ENCODE results near the gene RPLP1. TPM values are rescaled to one million over a fixed set of nuclear protein-coding genes. Genes with fewer than 3 reads are reported as not detected.
A peak's percentile ranks its signal among the peaks of the same experiment; 100 is the strongest.

The RPLP1 gene
- total RNA-seq, 1 experiment from 2014 or later = 393 TPM

DNA sequence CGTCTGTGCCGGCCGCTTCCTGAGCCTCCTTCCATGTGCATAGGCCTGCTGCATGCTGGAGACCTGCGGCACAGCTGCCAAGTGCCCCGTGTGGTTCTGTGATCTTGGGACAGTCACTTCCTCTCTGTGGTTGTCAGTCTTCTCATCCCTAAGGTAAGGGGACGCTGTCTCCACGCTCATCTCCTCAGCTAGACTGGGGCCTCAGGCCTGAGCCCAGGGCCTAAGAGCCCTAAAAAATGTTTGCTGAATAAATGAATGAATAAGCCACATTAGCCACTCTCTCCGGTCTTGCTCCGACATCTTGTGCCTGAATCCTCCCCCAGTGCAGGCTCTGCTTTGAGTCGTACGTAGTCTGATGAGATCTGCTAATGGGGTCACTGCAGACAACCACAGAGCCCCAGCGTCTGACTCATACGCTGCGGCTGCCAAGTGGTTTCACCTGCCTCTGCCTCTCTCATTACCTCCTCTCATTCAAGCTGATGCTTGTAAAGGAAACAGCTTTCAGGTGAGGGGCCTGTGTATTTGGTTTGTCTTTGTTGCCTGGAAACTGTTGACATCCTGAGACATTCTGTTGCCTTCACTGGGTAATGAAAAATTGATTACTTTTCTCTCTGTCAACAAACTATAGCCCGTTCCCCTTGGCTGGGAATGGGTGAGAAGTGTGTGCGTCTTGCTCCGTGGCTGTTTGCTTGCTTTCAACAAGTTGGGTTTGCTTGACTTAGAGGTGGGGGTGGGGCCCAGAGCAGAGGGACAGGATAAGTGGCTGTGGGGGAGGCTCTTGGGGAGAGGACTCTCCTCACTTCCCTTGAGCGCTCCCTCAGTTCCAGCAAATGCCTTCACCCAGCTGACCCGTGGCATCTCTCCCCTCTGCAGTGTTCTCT is 15.9 kb downstream of the RPLP1 start:
- no peaks in the 10 kb centered on the region for H3K36me3 ChIP-seq (replicated peaks; ENCODE audit: control insufficient read depth, insufficient read depth, low read length)
- H3K4me3 ChIP-seq (ENCODE audit: insufficient read depth, low read depth, low read length) = no peak overlapping the region
- DNase-seq = no peak
- no peaks in the 10 kb centered on the region for H3K27me3 ChIP-seq (ENCODE audit: control insufficient read depth, insufficient read depth, low read length)

DNA sequence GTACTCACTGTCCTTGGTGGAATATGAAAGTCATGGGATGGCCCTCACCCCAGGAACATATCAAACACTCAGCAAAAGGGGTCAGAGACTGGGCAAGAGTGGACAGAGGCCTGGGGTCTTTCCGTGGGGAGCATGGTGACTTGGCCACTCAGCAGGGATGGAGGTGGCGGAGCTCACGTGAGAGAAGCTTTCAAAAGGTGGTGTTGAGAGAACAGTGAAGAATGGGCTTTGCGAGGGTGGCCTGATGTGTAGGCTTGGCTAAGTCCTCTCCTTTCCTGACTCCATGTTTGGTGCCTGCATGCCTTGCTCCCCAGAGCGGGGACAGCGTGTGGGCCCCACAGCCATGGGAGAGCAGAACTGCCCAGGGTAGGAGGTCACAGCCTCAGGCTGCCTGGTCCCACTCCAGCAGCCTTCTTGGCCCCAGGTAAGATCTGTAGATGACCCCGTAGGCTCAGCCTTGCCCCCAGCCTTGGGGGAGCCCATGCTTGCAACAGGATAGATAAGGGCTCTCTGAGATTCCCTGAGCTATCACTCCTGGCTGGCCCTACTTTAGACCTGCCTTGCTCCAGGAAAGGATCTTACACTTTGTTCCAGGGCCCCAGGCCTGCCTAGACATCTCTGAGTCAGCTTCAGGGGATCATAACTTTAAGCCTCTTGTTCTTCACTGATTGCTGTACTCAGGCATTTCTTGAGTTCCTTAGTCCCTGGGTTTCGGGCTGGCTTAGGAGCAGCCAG is 17.0 kb downstream of the RPLP1 start:
- DNase-seq = no peak
- Histone ChIP-seq H3K27me3 (ENCODE audit: control insufficient read depth, insufficient read depth, low read length) (no peaks in the 10 kb centered on the region), H3K4me3 (ENCODE audit: insufficient read depth, low read depth, low read length) (no peak overlapping the region), H3K36me3 (replicated peaks; ENCODE audit: control insufficient read depth, insufficient read depth, low read length) (no peaks in the 10 kb centered on the region)

DNA sequence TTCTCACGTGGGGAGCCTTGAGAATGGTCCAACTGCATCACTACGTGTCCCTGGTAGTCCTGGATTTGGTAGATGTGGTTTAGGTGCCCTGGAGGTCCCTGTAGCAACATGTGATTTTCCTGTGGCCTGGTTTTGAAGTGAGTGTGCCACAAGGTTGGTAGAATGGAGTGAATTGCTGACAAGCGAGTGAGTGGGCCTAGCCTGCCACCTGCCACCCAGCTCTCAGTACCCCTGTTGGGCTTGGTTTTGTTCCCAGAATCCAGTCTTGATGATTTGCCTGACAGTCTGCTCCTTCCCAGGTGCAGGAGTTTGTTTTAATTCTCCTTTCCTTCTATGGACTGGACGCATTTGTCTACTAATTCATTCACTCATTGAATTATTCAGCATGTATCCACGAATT is 19.4 kb downstream of the RPLP1 start:
- no peak overlapping the region for H3K4me3 ChIP-seq (ENCODE audit: insufficient read depth, low read depth, low read length)
- H3K36me3 ChIP-seq (replicated peaks; ENCODE audit: control insufficient read depth, insufficient read depth, low read length) = no peaks in the 10 kb centered on the region
- H3K27me3 ChIP-seq (ENCODE audit: control insufficient read depth, insufficient read depth, low read length) = no peaks in the 10 kb centered on the region
- DNase-seq = no peak

DNA sequence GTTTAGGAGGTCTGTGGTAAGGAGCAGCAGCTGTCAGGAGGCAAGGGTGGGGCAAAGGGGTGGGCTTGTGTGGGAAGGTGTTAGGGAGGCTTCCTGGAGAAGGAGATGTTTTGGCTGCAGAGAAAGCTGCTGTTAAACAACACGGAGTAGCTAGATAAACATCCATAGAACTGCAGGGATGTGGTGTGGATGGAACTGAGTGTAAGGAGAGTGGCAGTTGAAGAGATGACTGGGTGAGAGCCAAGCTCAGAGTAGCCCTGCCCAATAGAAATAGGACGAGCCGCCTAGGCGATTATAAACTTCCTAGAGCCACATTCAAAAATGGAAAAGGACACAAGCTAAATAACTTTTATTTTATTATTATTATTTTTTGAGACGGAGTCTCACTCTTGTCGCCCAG is 19.9 kb downstream of the RPLP1 start:
- Histone ChIP-seq H3K36me3 (replicated peaks; ENCODE audit: control insufficient read depth, insufficient read depth, low read length) (no peaks in the 10 kb centered on the region), H3K27me3 (ENCODE audit: control insufficient read depth, insufficient read depth, low read length) (no peaks in the 10 kb centered on the region), H3K4me3 (ENCODE audit: insufficient read depth, low read depth, low read length) (no peak overlapping the region)
- DNase-seq = no peak

DNA sequence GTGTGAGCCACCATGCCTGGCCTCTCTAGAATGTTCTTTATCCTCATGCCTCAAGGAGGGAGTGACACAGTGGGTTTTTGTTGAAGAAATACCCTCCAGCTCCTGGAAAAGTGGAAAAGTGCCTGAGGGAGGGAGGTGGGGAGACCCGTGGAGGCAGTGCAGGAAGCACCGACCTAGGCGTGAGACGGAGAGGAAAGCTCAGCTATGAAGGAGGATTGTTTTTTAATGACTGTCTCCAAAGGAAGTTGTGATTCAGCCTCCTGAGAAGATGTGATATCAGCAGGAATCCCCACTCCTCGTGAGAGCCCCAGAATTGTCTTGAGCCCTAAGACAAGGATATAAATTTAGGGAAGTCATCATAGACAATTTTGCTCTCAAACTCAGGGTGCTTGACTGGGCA is 21.7 kb downstream of the RPLP1 start:
- no peaks in the 10 kb centered on the region for H3K27me3 ChIP-seq (ENCODE audit: control insufficient read depth, insufficient read depth, low read length)
- no peak for DNase-seq
- no peaks in the 10 kb centered on the region for H3K36me3 ChIP-seq (replicated peaks; ENCODE audit: control insufficient read depth, insufficient read depth, low read length)
- H3K4me3 ChIP-seq (ENCODE audit: insufficient read depth, low read depth, low read length) = no peak overlapping the region

DNA sequence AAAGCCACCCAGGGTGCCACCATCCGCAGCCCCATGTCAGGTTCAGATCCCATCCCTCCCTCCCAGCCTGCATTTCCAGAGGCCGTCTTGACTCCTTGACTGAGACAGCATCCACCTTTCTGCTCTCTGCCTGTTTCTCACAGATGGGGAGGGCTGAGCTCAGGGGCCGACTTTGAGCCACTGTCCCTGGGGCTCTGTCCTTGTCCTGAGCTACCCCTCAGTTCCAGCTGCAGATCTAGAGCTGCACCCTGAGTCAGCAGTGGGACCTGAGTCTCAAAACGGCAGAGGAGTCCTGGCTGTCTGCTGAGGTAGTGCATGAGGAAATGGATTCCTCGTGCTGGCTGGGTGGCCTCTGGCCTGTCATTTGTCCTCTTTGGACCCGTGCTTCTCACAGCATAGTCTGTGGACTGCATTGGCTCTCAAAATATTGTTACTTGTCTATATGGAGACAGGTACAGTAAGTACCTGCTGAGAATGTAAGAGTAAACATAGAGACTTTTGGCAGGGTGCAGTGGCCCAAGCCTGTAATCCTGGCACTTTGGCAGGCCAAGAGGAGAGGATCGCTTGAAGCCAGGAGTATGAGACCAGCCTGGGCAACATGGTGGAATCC is 22.3 kb downstream of the RPLP1 start:
- Histone ChIP-seq H3K36me3 (replicated peaks; ENCODE audit: control insufficient read depth, insufficient read depth, low read length) (no peaks in the 10 kb centered on the region), H3K27me3 (ENCODE audit: control insufficient read depth, insufficient read depth, low read length) (no peaks in the 10 kb centered on the region), H3K4me3 (ENCODE audit: insufficient read depth, low read depth, low read length) (no peak overlapping the region)
- DNase-seq = no peak

DNA sequence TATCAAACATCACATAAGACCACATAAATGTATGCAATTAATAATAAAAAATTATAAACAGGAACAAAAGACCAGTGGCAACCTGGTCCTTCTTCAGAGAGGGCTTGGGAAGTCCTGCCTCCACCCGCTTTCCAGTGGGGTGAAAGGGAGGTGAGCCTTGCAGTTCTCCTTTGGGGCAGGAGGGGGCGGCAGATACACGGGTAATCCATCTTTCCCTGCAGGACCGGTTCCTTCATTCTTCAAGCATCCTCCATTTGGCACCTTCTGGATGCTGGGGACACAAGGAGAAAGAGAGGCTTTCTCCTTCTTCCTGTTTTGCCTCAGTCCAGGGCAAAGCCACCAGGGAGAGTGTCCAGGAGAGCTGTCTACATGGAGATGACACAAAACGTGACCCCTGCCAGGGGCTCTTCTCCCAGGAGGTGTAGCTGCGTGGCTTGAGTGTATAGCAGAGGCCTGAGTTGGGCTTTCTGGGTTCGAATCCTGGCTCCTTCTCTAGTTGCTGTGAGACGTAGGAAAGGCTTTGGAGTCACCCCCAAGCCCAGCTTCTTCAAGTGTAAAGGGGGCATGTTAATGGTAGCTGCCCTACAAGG is 23.2 kb downstream of the RPLP1 start:
- no peak overlapping the region for H3K4me3 ChIP-seq (ENCODE audit: insufficient read depth, low read depth, low read length)
- no peaks in the 10 kb centered on the region for H3K36me3 ChIP-seq (replicated peaks; ENCODE audit: control insufficient read depth, insufficient read depth, low read length)
- no peaks in the 10 kb centered on the region for H3K27me3 ChIP-seq (ENCODE audit: control insufficient read depth, insufficient read depth, low read length)
- peak; percentile 87 for DNase-seq

DNA sequence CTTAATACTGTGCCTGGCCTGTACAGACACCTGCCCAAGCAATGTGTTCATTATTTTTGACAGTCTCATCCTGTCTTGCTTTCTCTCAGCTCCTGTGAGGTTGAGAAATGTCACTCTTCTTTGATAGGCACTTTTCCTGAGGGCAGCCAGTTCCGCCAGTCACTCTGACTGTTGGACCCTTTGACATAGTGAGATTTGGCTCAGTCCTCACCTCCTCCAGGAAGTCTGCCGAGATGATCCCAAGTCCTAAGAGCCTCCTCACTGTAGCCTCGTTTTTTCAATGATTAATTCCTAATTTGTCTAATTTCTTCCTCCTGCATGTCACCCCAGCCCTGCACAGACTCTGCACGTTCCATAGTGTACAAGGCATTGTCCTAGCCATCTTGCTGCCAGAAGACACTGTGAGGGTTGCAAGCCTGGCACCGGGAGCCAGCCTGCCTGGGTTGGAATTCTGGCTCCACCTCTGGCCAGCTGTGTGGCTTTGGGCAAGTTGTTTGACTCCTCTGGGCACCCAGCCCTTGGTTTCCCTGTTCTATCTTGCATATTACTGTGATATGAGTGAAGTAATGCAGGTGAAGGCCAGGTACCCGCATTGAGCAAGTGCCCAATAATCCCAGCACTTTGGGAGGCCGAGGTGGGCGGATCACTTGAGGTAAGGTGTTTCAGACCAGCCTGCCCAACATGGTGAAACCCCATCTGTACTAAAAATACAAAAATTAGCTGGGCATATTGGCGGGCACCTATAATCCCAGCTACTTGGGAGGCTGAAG is 24.3 kb downstream of the RPLP1 start:
- Histone ChIP-seq H3K36me3 (replicated peaks; ENCODE audit: control insufficient read depth, insufficient read depth, low read length) (no peaks in the 10 kb centered on the region), H3K27me3 (ENCODE audit: control insufficient read depth, insufficient read depth, low read length) (no peaks in the 10 kb centered on the region), H3K4me3 (ENCODE audit: insufficient read depth, low read depth, low read length) (no peak overlapping the region)
- DNase-seq = no peak

DNA sequence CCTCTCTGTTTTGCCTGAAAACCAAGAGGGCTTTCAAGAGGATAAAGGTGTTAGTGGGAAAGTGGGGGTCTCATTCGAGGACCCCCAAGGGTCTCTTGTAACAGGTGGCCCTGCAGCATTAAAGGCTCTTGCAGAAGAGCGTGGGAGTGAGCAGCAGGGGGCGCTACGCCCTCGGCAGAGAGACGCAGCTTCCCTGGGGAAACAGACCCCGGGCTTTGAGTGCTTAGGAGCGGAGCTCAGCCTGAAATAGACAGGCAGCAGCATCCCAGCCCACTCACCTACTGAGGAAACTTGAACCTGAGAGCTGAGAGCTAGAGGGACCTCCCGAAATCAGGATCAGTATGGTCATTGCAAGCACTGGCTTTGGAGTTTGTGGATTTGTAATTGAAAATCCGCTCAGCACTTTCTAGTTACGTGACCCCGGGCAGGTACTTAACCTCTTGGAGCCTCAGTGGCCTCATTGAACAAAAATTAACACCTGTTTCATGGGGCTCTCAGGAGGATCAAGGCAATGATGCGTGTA is 25.7 kb downstream of the RPLP1 start:
- no peaks in the 10 kb centered on the region for H3K36me3 ChIP-seq (replicated peaks; ENCODE audit: control insufficient read depth, insufficient read depth, low read length)
- H3K27me3 ChIP-seq (ENCODE audit: control insufficient read depth, insufficient read depth, low read length) = no peaks in the 10 kb centered on the region
- H3K4me3 ChIP-seq (ENCODE audit: insufficient read depth, low read depth, low read length) = no peak overlapping the region
- DNase-seq = peak; percentile 87

DNA sequence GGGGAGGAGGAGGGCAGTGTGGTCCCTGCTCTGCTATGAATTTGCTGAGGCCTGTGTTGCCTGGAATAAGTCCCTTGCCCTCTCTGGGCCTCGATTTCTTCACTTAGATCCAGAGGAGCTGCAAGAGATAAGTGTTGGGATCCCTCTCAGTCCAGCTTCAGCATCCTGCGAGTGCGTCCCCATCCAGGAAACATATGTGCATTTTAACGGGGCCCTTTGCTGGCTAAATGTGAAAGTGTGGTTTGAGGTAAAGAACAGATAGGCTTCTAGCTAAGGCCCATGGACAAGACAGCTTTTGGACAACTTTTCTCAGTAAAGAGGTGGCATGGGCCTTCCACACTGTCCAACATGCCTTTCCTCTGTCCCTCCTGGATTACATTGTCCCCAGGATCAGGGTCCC is 26.5 kb downstream of the RPLP1 start:
- H3K27me3 ChIP-seq (ENCODE audit: control insufficient read depth, insufficient read depth, low read length) = no peaks in the 10 kb centered on the region
- no peak for DNase-seq
- no peaks in the 10 kb centered on the region for H3K36me3 ChIP-seq (replicated peaks; ENCODE audit: control insufficient read depth, insufficient read depth, low read length)
- no peak overlapping the region for H3K4me3 ChIP-seq (ENCODE audit: insufficient read depth, low read depth, low read length)

DNA sequence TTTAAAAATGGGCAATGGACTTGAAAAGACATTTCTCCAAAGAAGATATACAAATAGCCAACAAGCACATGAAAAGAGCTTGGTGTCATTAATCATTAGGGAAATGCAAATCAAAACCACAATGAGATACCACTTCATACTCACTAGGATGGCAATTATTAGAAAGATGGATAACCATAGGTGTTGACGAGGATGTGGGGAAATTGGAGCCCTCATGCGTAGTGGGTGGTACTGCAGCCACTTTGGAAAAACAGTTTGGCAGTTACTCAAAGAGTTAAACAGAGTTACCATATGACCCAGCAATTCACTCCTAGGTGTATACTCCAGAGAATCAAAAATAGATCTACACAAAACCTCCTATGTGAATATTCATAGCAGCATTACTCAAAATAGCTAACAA is 27.4 kb downstream of the RPLP1 start:
- Histone ChIP-seq H3K36me3 (replicated peaks; ENCODE audit: control insufficient read depth, insufficient read depth, low read length) (no peaks in the 10 kb centered on the region), H3K27me3 (ENCODE audit: control insufficient read depth, insufficient read depth, low read length) (no peaks in the 10 kb centered on the region), H3K4me3 (ENCODE audit: insufficient read depth, low read depth, low read length) (no peak overlapping the region)
- DNase-seq = no peak

DNA sequence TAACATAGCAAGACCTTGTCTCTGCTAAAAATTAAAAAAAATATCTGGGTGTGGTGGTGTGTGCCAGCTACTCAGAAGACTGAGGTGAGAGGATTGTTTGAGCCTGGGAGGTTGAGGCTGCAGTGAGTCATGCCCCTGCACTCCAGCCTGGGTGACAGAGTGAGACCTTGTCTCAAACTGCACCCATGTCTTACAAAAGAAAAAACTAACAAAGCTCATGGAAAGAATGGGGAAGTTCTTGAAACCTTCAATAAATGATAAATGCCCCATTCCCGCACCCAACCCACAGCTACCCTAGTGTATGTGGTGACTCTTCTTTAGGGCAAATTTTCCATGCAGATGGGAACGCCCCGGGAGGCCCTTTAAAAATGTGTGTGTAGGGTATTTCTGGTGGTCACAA is 28.3 kb downstream of the RPLP1 start:
- Histone ChIP-seq H3K4me3 (ENCODE audit: insufficient read depth, low read depth, low read length) (no peak overlapping the region), H3K36me3 (replicated peaks; ENCODE audit: control insufficient read depth, insufficient read depth, low read length) (no peaks in the 10 kb centered on the region), H3K27me3 (ENCODE audit: control insufficient read depth, insufficient read depth, low read length) (no peaks in the 10 kb centered on the region)
- DNase-seq = no peak

DNA sequence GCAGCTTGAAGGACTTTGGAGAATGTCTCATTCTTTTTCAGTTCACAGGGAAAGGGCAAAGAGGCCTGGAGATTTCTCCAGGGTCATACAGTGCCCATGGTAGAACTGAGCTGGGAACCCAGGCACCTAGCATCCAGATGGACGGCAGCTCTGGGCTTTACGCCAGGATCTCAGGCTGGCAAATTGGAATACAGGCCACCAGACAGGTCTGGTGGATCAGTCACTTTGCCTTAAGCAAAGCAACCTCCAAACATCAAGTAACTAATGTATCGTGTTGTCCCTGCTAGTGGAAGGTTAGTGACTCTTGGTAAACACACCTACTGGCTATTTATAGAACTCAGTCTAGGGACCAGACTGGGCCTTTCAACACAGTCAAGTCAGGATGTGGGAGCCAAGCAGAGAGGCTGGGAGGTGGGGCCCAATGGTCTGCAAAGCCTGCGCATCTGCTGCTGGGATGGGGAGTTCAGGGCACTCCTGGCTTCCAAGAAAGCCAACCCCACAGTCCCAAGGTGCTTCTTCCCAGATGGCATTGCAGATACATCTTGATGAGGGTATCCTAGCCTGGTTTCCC is 30.2 kb downstream of the RPLP1 start:
- DNase-seq = no peak
- H3K27me3 ChIP-seq (ENCODE audit: control insufficient read depth, insufficient read depth, low read length) = no peaks in the 10 kb centered on the region
- no peak overlapping the region for H3K4me3 ChIP-seq (ENCODE audit: insufficient read depth, low read depth, low read length)
- H3K36me3 ChIP-seq (replicated peaks; ENCODE audit: control insufficient read depth, insufficient read depth, low read length) = no peaks in the 10 kb centered on the region

DNA sequence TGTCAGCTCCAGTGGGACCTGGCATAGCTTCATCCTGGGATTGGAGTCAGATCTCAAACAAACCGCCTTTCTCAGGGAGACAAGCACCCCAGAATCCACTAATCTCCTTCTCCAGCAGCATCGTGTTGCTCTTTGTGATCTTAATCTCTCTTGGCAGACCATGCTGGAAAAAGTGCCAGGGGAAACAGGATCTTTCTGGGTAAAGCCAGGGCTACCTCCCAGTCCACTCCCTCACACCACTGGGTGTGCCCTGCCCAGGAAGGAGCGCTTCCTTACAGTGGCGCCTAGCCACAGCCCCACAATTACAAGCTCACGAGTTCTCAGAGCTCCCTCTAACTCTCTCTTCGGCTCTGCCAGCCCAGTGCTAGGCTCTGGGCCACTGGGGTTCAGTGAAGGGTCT is 32.2 kb downstream of the RPLP1 start:
- no peak for DNase-seq

More for the DNA sequence above, 32.2 kb downstream of the RPLP1 start:
- Histone ChIP-seq H3K36me3 (replicated peaks; ENCODE audit: control insufficient read depth, insufficient read depth, low read length) (no peaks in the 10 kb centered on the region), H3K4me3 (ENCODE audit: insufficient read depth, low read depth, low read length) (no peak overlapping the region), H3K27me3 (ENCODE audit: control insufficient read depth, insufficient read depth, low read length) (no peaks in the 10 kb centered on the region)
